ENCODE data around the gene GAS6. TPM values are rescaled to one million over a fixed set of nuclear protein-coding genes. Genes with fewer than 3 reads are reported as not detected.

The GAS6 gene
- total RNA-seq, 1 donor from 2014 or later: 47.6 TPM

DNA sequence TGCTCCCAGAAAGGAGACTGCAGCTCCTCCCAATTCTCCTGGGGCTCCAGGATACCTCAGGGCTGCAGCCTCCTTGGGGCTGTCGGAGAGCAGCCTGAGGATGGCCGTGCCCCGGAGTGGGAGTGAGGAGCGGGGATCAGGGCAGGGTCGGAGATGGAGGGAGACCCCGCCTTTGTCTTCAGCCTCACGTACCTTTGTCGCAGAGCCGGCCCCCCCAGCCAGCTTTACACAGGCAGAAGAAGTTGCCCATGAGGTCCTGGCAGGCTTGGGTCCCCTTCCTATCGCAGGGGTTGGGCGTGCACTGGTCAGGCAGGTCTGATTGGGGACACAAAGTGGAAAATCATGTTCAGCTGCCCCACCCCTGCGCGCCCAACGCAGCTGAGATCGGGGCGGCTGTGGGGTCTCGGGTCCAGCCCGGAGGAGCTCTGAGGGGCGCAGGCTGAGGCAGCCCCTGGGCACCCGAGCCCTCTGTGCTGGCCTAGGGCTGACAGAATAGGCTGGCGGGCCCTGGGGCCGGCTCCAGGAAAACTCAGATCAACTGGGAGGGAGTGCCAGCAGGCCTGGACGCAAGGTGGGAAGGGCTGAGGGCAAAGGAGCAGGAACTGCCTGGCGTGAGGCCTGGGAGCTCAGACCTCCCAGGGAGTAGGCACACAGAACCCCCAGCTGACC is 24.2 kb downstream of the GAS6 start:
- H3K27me3 Mint-ChIP-seq (ENCODE audit: unreplicated experiment): peaks cover 7% of the 10 kb centered on the region
- H3K9me3 Mint-ChIP-seq (ENCODE audit: unreplicated experiment): no peaks in the 10 kb centered on the region
- H3K4me3 Mint-ChIP-seq (ENCODE audit: unreplicated experiment): no peak overlapping the region

DNA sequence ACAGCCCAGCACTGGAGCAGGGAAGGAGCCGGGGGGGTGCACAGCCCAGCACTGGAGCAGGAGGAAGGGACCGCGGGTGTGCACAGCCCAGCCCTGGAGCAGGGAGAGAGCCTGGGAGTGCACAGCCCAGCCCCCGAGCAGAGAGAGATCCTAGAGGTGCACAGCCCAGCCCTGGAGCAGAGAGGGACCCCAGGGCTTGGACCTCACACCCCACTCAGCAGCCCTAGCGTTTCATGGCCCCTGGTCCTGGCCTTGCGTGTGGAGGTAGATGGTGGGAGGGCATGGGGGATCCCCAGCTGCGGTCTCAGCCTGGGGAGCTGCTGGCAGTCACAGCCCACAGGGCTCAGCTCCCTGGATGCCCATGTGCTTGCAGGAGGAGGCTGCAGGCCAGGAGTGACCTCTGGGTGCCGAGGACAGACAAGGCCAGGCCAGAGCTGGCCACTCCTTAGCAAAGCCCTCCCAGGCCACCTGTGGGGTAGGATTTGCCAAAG is 25.1 kb downstream of the GAS6 start:
- H3K36me3 Mint-ChIP-seq (ENCODE audit: unreplicated experiment): no peaks in the 10 kb centered on the region
- TF ChIP-seq, protein P1, sequence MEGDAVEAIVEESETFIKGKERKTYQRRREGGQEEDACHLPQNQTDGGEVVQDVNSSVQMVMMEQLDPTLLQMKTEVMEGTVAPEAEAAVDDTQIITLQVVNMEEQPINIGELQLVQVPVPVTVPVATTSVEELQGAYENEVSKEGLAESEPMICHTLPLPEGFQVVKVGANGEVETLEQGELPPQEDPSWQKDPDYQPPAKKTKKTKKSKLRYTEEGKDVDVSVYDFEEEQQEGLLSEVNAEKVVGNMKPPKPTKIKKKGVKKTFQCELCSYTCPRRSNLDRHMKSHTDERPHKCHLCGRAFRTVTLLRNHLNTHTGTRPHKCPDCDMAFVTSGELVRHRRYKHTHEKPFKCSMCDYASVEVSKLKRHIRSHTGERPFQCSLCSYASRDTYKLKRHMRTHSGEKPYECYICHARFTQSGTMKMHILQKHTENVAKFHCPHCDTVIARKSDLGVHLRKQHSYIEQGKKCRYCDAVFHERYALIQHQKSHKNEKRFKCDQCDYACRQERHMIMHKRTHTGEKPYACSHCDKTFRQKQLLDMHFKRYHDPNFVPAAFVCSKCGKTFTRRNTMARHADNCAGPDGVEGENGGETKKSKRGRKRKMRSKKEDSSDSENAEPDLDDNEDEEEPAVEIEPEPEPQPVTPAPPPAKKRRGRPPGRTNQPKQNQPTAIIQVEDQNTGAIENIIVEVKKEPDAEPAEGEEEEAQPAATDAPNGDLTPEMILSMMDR (IDR thresholded peaks at IDR 0.05; ENCODE audit: partially characterized antibody, unreplicated experiment): no peak
- DNase-seq: peak; percentile 22
- no peaks in the 10 kb centered on the region for H3K9me3 Mint-ChIP-seq (ENCODE audit: unreplicated experiment)
- H3K27me3 Mint-ChIP-seq (ENCODE audit: unreplicated experiment): peaks cover 7% of the 10 kb centered on the region
- peaks cover 20% of the 10 kb centered on the region for H3K4me1 Mint-ChIP-seq (ENCODE audit: low read depth, unreplicated experiment)
- H3K27ac Mint-ChIP-seq (ENCODE audit: unreplicated experiment): no peak overlapping the region
- H3K4me3 Mint-ChIP-seq (ENCODE audit: unreplicated experiment): no peak overlapping the region

More for the DNA sequence above, 24.2 kb downstream of the GAS6 start:
- DNase-seq: peak; percentile 18
- Mint-ChIP-seq H3K27ac (ENCODE audit: unreplicated experiment) (no peak overlapping the region), H3K4me1 (ENCODE audit: low read depth, unreplicated experiment) (peaks cover 27% of the 10 kb centered on the region), H3K36me3 (ENCODE audit: unreplicated experiment) (no peaks in the 10 kb centered on the region)
- TF ChIP-seq, protein P1 (IDR thresholded peaks at IDR 0.05; ENCODE audit: partially characterized antibody, unreplicated experiment): no peak

DNA sequence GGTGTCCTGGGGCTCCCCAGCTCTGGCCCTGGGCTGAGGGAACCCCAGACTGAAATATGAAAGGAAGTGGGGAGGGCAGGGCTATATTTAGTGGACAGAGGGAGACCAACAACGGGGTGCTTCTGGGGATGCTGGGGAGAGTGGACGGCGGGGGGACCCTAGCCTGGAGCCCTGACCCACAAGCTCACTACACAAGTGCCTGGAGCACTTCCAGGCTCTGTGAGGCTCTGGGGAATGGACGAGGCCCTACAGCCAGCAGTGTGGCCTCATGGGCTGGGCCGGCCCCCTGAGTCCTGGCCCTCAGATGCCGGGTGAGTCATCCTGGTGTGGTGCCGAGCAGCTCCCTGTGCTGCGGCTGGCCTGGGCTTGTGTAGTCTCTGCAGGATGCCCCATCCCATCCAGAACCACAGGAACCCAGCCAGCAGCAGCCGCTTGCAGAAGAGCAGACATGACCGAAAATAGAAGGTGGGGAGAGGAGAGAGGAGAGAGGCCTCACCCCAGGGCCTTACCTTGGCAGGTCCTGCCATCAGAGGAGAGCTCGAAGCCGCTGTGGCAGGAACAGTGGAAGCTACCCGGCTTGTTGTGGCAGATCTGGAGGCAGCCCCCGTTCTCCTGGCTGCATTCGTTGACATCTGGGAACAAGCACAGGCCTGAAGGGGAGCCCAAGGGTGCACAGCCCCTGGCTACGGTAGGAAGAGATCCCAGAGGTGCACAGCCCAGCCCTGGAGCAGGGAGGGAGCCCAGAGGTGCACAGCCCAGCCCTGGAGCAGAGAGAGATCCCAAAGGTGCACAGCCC is 26.1 kb downstream of the GAS6 start:
- peaks cover 10% of the 10 kb centered on the region for H3K27me3 Mint-ChIP-seq (ENCODE audit: unreplicated experiment)
- H3K27ac Mint-ChIP-seq (ENCODE audit: unreplicated experiment): peak overlapping the region; percentile 90
- H3K9me3 Mint-ChIP-seq (ENCODE audit: unreplicated experiment): no peaks in the 10 kb centered on the region
- peak; percentile 47 for DNase-seq
- peak overlapping the region; percentile 74 for H3K4me3 Mint-ChIP-seq (ENCODE audit: unreplicated experiment)
- TF ChIP-seq, protein P1 (IDR thresholded peaks at IDR 0.05; ENCODE audit: partially characterized antibody, unreplicated experiment): no peak
- peaks cover 20% of the 10 kb centered on the region for H3K4me1 Mint-ChIP-seq (ENCODE audit: low read depth, unreplicated experiment)
- no peaks in the 10 kb centered on the region for H3K36me3 Mint-ChIP-seq (ENCODE audit: unreplicated experiment)

DNA sequence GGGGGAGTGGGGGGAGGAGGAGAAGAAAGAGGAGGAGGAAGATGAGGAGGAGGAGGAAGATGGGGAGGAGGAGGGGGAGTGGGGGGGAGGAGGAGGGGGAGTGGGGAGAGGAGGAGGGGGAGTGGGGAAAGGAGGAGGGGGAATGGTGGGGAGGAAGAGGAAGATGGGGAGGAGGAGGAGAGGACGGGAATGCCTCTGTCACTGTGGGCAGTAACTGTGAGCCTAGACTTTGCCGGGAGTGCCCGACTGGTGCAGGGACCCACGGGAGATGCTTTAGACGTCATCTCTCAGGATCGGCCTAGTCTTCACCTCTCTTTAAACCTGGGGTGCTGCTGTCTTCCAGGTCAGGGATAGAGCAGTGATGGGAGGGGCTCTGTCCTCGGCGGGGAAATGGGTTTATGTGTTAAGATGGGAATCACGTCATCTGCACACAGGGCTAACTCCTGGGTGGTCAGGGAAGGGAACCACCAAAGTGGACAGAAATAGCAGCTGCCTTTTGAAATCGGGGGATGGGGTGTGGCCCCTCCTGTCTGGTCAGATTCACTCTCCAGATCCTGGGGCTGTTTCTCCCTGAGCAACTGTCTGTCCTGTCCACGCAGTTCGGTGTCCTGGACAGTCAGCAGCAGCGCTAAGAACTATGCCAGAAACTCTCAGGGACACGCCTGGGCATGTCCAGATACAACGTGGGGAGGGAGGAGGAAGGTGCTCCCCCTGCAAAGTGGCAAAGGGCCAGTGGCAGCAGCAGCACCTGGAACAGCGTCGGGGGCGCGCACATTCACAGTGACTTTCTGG is 26.9 kb downstream of the GAS6 start:
- H3K4me3 Mint-ChIP-seq (ENCODE audit: unreplicated experiment): peak overlapping the region; percentile 21
- peaks cover 10% of the 10 kb centered on the region for H3K27me3 Mint-ChIP-seq (ENCODE audit: unreplicated experiment)
- H3K27ac Mint-ChIP-seq (ENCODE audit: unreplicated experiment): peak overlapping the region; percentile 90
- no peaks in the 10 kb centered on the region for H3K36me3 Mint-ChIP-seq (ENCODE audit: unreplicated experiment)
- TF ChIP-seq, protein P1 (IDR thresholded peaks at IDR 0.05; ENCODE audit: partially characterized antibody, unreplicated experiment): no peak
- H3K4me1 Mint-ChIP-seq (ENCODE audit: low read depth, unreplicated experiment): peaks cover 20% of the 10 kb centered on the region
- DNase-seq: peak; percentile 21
- H3K9me3 Mint-ChIP-seq (ENCODE audit: unreplicated experiment): no peaks in the 10 kb centered on the region

Data from glutamatergic neuron (in vitro differentiated cells).